UCSD-AML1 (cell line): Measurements from ENCODE around the gene GBP7.

Source experiments
- DNase-seq: peaks from one replicate; lab custom pipeline; 2025; ENCODE audit not compliant: unreplicated experiment; lab: John Stamatoyannopoulos, UW

Gene GBP7

GRCh38 chr1:89125240-89125912, 50.4 kb downstream of the GBP7 start:
- DNase-seq: no peak

DNA sequence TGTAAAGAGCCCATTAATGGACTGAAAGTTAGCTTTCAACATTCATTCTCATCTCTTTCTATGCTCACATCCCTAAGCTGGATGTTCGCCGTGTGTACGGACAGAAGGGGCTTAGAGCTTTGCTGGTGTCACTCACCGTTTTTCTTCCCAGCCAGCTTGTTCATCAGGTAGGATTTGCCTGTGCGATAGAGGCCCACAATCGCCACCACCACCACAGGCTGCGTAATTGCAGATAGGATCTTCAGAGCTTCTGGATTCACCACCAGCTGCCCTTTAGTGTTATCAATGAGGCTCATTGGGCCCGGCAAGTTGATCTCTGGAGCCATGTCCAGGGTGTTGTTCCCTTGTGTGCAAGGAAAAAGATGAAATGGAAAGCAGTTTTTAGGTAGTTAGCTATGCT, 54.2 kb downstream of the GBP7 start:
- no peak for DNase-seq

DNA sequence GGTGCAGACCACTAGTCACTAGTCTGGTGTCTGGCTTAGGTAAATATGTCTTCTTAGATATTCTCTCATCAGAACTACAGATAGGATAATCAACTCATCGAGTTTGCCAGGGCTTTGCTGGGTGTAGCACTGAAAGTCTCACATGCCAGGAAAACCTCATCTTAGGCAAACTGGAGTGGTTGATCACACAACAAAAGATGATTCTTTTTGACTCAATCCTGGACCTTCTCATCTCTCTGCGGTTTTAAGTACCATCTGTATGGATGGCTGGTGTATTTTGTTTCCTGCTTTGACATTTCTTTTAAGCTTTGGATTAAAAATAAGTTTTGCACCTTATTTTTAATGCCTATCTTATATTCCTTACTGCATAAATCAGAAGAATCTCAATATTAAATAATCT, 61.1 kb downstream of the GBP7 start:
- no peak for DNase-seq

GRCh38 chr1:89112871-89113613, 62.8 kb downstream of the GBP7 start:
- no peak for DNase-seq

DNA sequence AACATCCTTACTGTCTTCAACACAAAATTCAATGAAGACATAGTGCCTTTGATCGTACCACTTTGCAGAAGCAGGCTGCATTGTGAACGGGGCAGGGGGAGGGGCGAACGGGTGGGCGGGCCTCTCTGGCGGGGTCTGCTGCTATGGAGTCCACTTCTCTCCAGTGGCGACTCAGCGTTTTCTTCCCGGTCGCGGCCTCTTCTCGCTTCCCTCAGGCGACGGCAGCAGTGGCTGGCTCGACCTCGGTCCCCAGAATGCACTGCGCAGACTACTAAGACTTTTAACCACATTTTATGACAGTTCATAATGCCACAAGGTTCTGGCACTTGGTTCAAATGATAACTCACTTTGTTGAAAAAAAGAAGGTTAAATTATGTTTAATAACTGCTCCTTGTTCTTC, 71.1 kb downstream of the GBP7 start:
- DNase-seq: no peak

- DNase-seq: no peak
These were observed 71.7 kb downstream of the GBP7 start for GRCh38 chr1:89104147-89104546.

GRCh38 chr1:89102021-89102420, 73.8 kb downstream of the GBP7 start:
- DNase-seq: no peak

DNA sequence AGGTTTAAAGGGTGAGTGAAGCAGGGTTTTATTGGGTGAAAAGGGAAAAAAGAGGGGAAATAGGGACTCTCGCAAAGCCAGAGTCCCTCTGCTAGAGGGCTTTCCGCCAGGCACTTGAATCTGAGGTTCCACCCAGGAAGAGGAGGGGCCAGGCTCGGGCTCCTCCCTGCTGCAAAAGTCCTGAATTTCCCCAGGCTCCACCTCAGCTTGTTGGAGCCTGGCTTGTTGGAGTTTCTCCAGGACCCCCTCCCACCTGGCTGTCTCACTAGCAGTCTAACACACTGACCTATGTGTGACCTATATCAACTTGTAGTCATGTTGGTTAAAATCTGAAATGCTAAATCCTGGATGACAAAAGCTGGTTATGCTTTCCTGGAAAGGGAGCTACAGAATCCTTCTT, 75.4 kb downstream of the GBP7 start:
- no peak for DNase-seq

DNA sequence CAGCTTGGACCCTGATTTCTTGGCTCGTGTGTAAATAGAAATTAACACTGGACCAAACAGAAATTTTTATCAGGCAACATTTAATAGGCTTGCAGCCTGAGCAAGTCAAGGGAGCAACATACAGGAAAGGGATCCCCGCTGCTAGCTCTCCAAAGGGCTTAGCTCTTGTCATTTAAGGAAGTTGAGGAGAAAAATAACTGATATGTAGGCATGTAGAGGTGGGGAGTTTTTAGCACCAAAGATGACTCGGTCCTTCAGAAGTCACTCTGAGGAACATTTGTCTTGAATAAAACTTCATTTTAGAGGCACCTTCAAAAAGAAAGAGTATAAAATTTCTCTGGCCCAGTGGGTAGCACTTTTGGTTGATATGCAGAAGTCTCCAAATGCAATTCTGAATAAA, 76.9 kb downstream of the GBP7 start:
- DNase-seq: no peak

GRCh38 chr1:89095737-89096136, 80.1 kb downstream of the GBP7 start:
- no peak for DNase-seq

GRCh38 chr1:89089962-89090361, 85.8 kb downstream of the GBP7 start:
- no peak for DNase-seq

DNA sequence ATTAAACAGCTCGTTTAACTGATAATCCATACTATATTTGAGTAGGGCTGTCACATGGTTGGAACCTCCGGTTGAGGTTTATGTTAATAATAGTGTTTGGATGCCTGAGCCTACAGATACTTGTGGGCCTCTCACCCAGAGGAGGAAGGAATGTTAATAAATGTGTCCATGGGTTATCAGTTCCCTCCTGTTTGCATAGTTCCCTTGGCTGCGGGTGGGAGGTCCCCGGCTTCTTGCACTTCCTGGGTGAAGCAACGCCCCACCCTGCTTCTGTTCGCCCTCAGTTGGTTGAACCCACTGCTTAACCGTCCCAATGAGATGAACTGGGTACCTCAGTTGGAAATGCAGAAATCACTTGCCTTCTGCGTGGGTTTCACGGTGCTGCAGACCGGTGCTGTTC, 87.2 kb downstream of the GBP7 start:
- no peak for DNase-seq

DNA sequence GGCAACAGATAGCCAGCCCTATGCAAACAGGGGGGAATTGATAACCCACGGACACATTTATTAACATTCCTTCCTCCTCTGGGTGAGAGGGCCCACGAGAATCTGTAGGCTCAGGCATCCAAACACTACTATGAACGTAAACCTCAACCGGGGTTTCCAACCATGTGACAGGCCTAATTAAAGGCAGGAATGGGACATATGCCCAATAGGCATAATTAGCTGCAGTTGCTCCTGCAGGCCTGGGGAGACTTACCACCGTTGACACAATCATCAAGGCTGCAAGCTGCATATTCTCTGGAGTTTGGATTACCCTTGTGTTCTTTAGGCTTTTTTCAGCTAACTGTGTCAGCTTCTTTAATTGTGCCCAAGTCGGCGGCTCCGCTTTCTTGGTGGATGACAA, 88.6 kb downstream of the GBP7 start:
- no peak for DNase-seq

- DNase-seq: no peak
These were observed 90.0 kb downstream of the GBP7 start for GRCh38 chr1:89085781-89086180.
